Transverse colon (tissue), 4 donors: ENCODE results near the gene AHCYL1. TPM values are rescaled to one million over a fixed set of nuclear protein-coding genes. Genes with fewer than 3 reads are reported as not detected.
A peak's percentile ranks its signal among the peaks of the same experiment; 100 is the strongest.

Source experiments
- DNase-seq: peaks from one replicate; pipeline ENCODE4 v3.0.0-alpha.2; 2019
- H3K27ac ChIP-seq, 4 donors: fragments of 200-600 bp; sonication (generic); 2 replicates each; pipeline ENCODE4 v1.5.1; 2016 to 2018; ENCODE audit warnings: inconsistent platforms in 4 of 4
- H3K27me3 ChIP-seq: fragments of 200-600 bp; sonication (generic); 2 replicates; pipeline ENCODE4 v1.5.1; 2017; ENCODE audit warnings: inconsistent platforms
- H3K36me3 ChIP-seq, 4 donors: fragments of 200-600 bp; sonication (generic); 2 replicates each; pipeline ENCODE4 v1.5.1; 2017 to 2019; ENCODE audit warnings: inconsistent platforms in 4 of 4
- H3K4me1 ChIP-seq, 4 donors: fragments of 200-600 bp; sonication (generic); 2 replicates each; pipeline ENCODE4 v1.5.1; 2017 to 2020; ENCODE audit warnings: inconsistent platforms in 4 of 4
- H3K4me3 ChIP-seq, 4 donors: fragments of 200-600 bp; sonication (generic); 1 replicate in 1 of 4; 2 replicates in 3 of 4; pipeline versions ENCODE4 v1.5.1 to v1.6.1; 2017 to 2019; ENCODE audit warnings: inconsistent platforms in 4 of 4
- H3K9me3 ChIP-seq, 2 donors: fragments of 200-600 bp; sonication (generic); 2 replicates each; pipeline ENCODE4 v1.5.1; 2017 to 2019; ENCODE audit warnings: inconsistent platforms in 2 of 2
- CTCF ChIP-seq, 5 experiments: fragments of 200-600 bp in 3 of 5; fragments of 450-650 bp in 2 of 5; sonication (generic) in 3 of 5; IDR thresholded peaks; 1 replicate in 2 of 5; 2 replicates in 3 of 5; pipeline ENCODE4 v1.5.1; 2016 to 2017; ENCODE audit warnings: antibody characterized with exemption in 5 of 5, inconsistent platforms in 3 of 5, mild to moderate bottlenecking in 2 of 5, moderate library complexity in 1 of 5
- EP300 ChIP-seq: sonication (generic); formaldehyde crosslinking; IDR thresholded peaks from one replicate; pipeline ENCODE4 v1.6.1; 2017; ENCODE audit warnings: antibody characterized with exemption, low read depth
- POLR2A ChIP-seq: fragments of 450-650 bp; IDR thresholded peaks from one replicate; pipeline ENCODE4 v1.6.1; 2016; ENCODE audit warnings: antibody characterized with exemption, mild to moderate bottlenecking, moderate library complexity
- POLR2AphosphoS5 ChIP-seq, 3 donors: sonication (generic); formaldehyde crosslinking; IDR thresholded peaks; one replicate each; pipeline ENCODE4 v1.6.1; 2016; ENCODE audit warnings: antibody characterized with exemption in 3 of 3
- WGBS, 2 donors: methylation state at CpG; one replicate each; pipeline ENCODE4 v1.1.5; 2018; ENCODE audit warnings: low coverage in 1 of 2; 5-methylcytosine and 5-hydroxymethylcytosine counted together
- in situ Hi-C, 4 donors: fragments of 200-750 bp; cut with MboI; loops; one replicate each; pipeline versions ENCODE4 v1.15.0 to v1.15.1; 2017; ENCODE audit warnings: low sequenced_read_pairs in 3 of 4, low pct_ligation_motif_present in 1 of 4, low pct_unique_long_range_greater_than_20kb in 1 of 4
- intact Hi-C: fragments of 100-400 bp; cut with DNase I; formaldehyde crosslinking; loops from one replicate; pipeline ENCODE4 v1.15.1; 2023; ENCODE audit warnings: low total_unique reads
- total RNA-seq, 4 donors: library from RNA; depleted of rRNA; stranded (reverse); fragments of >200 nt; gene quantifications; one replicate each; pipeline ENCODE4 v1.1.0, GENCODE V29; 2016

Gene AHCYL1
- total RNA-seq, 4 donors from 2014 or later: 31.8 to 71.5 (median 51.3) TPM

- Histone ChIP-seq H3K4me3 (no peak overlapping the region), H3K4me1 (peaks cover 5 to 39% (median 27%) of the 10 kb centered on the region in 4 donors), H3K27me3 (no peaks in the 10 kb centered on the region), H3K27ac (no peak overlapping the region), H3K9me3 (no peaks in the 10 kb centered on the region), H3K36me3 (peaks cover 0 to 44% (median 21%) of the 10 kb centered on the region in 4 donors)
- no peak for DNase-seq
- WGBS, 2 donors: 92 to 97% methylated on average over 7 of the region's 7 CpGs
- no peak for TF ChIP-seq EP300
- no peak for TF ChIP-seq POLR2AphosphoS5 (IDR thresholded peaks at IDR 0.05)
- TF ChIP-seq CTCF (IDR thresholded peaks at IDR 0.05): no peak
- no peak for TF ChIP-seq POLR2A
- in situ Hi-C loops (no loop called here), intact Hi-C loops (no loop called here)
Observed at GRCh38 chr1:110008971-110009565, 24.5 kb downstream of the AHCYL1 start.

- TF ChIP-seq POLR2A (no peak), EP300 (no peak), POLR2AphosphoS5 (IDR thresholded peaks at IDR 0.05) (no peak), CTCF (IDR thresholded peaks at IDR 0.05) (peak; percentile 46 to 69 (median 57))
- intact Hi-C loops (no loop called here), in situ Hi-C loops (no loop called here)
- Histone ChIP-seq H3K4me1 (peaks cover 0 to 18% (median 7%) of the 10 kb centered on the region in 4 donors), H3K27me3 (no peaks in the 10 kb centered on the region), H3K27ac (peak overlapping the region; percentile 18 to 48 (median 22)), H3K9me3 (no peaks in the 10 kb centered on the region), H3K4me3 (no peak overlapping the region), H3K36me3 (peaks cover 0 to 70% (median 33%) of the 10 kb centered on the region in 4 donors)
- whole genome bisulfite sequencing, 2 donors: 25 to 33% methylated on average over 2 of the region's 2 CpGs
- DNase-seq: peak; percentile 50
Observed at GRCh38 chr1:110011527-110012041, 27.0 kb downstream of the AHCYL1 start.

DNA sequence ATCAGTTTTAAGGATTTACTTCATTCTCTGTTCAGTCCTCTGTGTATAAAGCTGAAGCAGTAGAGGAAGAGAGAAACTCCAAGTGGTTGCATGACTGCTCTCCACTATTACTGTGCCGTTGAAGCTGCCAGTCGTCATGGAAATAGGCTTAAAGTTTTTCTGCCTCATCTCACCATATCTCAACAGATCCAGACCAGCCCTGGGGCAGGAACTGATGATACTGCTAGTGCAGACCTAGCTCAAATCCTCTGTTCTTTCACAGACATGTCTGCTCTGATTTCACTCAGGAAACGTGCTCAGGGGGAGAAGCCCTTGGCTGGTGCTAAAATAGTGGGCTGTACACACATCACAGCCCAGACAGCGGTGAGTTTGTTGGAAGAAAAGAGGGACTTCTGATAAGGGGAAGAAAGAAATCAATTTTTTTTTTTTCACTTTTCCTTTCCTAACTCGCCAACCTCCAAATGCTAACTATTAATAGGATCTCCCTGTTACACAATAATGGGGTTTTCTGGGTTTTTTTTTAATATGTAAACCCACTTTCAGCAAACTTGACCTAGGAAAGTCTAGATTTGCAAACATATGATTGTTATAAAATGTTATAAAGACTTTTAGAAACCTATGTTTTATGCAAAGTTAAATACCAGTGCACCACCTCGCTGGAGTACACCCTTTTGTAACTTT, 27.7 kb downstream of the AHCYL1 start:
- intact Hi-C loops (no loop called here), in situ Hi-C loops (no loop called here)
- DNase-seq: no peak
- no peak for TF ChIP-seq CTCF (IDR thresholded peaks at IDR 0.05)
- TF ChIP-seq EP300: no peak
- TF ChIP-seq POLR2AphosphoS5 (IDR thresholded peaks at IDR 0.05): no peak
- no peak for TF ChIP-seq POLR2A
- H3K4me3 ChIP-seq: no peak overlapping the region
- H3K27ac ChIP-seq: peak overlapping the region; percentile 2 to 24 (median 7)
- no peaks in the 10 kb centered on the region for H3K9me3 ChIP-seq
- 83 to 84% methylated on average over 5 to 6 of the region's 6 CpGs for WGBS, 2 donors
- no peaks in the 10 kb centered on the region for H3K27me3 ChIP-seq
- H3K4me1 ChIP-seq: peaks cover 0 to 12% (median 5%) of the 10 kb centered on the region in 4 donors
- H3K36me3 ChIP-seq: peaks cover 0 to 76% (median 36%) of the 10 kb centered on the region in 4 donors

DNA sequence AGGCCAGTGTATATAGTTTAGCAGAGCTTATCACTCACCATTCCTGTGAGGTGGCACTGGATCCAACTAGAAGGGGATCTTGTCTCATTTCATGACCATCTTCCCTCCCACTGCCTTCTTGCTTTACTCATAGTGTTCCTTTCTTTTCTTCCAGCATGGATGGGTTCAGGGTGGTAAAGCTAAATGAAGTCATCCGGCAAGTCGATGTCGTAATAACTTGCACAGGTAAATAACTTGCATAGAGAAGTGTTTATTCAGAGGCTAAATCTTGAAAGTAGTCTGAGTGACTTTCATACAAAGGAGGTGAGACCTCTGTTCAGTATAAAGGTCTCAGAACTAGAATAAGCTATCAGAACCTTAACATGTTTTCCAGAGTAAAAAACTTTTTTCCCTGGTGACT, 33.2 kb downstream of the AHCYL1 start:
- in situ Hi-C loops: no loop called here
- 74 to 92% methylated on average over 3 of the region's 3 CpGs for WGBS, 2 donors
- intact Hi-C loops: no loop called here

More for the DNA sequence above, 33.2 kb downstream of the AHCYL1 start:
- TF ChIP-seq POLR2AphosphoS5 (IDR thresholded peaks at IDR 0.05) (no peak), CTCF (IDR thresholded peaks at IDR 0.05) (no peak), EP300 (no peak), POLR2A (no peak)
- no peaks in the 10 kb centered on the region for H3K27me3 ChIP-seq
- DNase-seq: no peak
- no peak overlapping the region for H3K27ac ChIP-seq
- H3K4me3 ChIP-seq: no peak overlapping the region
- no peaks in the 10 kb centered on the region for H3K4me1 ChIP-seq
- no peaks in the 10 kb centered on the region for H3K9me3 ChIP-seq
- H3K36me3 ChIP-seq: peaks cover 3 to 100% (median 52%) of the 10 kb centered on the region in 4 donors
